HUDEP-2 (cell line): ENCODE measurements around the gene RPL26.

ENCODE experiments used
- DNase-seq, 76 experiments: peaks; one replicate each; lab custom pipeline; 2025; ENCODE audit not compliant: unreplicated experiment in 76 of 76; lab: John Stamatoyannopoulos, UW

RPL26 gene

GRCh38 chr17:8332128-8332527, 50.9 kb downstream of the RPL26 start:
- no peak for DNase-seq
